ENCODE results near the gene PPP1R9A.

PPP1R9A gene

DNA sequence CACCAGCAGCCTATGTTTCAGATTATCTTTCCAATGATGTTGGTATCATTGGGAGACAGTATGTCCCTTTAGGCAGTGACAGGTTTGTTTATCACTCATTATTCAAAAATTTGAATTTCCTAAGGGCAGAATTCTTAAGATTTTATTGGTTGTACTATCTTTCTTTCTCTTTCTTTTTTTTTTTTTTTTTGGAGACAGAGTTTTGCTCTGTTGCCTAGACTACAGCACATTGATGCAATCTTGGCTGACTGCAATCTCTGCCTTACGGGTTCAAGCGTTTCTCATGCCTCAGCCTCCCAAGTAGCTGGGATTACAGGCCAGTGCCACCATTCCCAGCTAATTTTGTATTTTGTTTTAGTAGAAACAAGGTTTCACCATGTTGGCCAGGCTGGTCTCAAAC is 305.8 kb downstream of the PPP1R9A start:
- DNase-seq = no peak

DNA sequence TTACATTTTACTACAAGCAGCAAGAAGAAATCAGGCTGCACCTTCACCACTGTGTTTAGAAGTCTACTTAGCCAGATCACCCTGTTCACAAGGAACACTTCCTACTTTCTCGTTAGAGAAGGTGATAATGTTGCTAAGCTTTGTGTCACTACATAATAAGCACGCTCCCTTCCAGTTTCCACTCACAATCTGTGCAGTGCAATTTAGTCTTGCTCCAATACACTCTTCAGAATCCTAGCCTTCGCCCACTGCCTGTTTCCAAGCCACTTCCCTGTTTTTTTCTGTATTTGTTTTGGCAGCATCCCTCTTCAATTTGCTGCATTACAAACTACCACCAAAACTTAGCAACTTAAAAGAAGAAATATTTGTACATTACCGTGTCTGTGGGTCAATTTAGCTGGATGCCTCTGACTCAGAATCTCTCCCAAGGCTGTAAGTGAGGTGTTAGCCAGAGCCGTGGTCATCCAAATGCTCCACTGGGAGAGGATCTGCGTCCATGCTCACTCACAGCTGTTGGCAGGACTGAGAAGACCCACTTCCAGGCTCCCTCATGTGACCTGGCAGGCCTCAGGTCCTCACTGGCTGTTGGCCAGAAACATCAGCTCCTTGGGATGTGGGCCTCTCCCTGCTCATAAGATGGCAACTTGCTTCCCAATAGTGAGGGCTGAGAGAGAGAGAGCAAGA is 306.6 kb downstream of the PPP1R9A start:
- DNase-seq = no peak

DNA sequence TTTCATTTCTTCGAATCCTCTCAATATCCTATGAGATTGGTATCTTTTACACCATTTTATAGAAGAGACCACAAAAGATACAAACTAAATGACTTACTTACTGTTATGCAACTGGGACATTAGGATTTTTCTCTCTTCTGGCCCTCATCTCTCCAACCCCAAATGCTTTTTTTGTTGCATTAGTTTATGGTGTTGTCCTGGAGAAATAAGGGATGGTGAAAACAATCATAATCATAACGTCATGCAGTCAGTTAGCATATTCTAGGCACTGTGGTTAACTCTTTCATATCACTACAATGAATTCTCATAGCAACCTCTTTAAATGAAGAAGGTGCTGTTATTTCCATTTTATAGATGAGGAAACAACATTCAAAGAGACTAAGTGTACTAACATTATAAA is 312.3 kb downstream of the PPP1R9A start:
- DNase-seq = no peak

DNA sequence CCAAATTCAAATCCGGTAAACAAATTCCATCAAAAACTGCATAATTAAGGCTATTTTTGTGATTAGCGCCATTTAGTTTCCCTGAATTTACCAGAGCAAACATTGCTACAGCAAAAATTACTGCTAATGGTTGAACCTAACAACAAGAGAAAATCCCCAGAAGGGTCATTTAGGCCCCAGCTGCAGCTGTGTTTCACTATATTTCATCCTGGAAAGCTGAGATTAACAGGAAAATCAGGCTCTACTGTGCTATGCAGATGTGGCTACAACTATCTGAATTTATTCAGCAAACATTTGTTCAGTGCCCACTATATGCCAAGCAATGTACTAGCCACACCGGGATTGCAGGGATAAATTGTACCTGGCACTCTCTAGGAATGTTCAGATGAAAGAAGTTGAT is 312.9 kb downstream of the PPP1R9A start:
- DNase-seq = no peak

DNA sequence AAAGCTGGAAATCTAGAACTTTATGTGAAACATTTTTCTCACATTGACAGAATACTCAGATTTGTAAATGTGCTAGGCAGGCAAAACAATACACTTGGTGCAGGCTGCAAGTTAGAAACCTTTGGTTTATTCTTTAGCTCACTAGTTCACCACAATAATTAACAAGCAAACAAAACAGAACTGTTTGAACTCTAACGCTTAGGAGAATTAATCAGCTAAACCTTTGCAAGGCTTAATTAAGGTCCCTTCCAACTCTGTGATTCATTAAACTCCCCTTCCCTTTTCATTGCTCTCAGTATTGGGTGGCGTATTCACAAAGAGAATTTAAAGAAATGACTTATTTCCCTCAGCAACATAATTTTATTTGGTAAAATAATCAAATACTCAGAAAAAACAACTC is 317.9 kb downstream of the PPP1R9A start:
- no peak for DNase-seq

DNA sequence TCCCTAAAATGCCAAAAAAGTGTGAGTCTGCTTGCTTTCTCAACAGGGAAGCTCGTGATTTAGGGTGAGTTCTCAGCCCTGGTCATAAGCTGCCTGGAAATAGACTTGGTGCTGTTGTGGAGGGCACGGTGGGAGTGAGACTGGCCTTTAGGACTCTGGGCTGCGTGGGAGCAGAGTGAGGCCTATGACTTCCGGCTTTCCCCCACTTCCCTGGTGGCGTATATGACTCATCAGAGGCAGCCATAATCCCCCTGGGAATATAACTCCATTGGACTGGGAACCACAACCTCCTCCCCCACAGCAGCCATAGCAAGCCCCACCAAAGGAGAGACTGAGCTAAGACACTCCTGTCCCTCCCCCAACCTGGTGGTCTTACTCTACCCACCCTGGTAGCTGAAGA is 321.9 kb downstream of the PPP1R9A start:
- no peak for DNase-seq

DNA sequence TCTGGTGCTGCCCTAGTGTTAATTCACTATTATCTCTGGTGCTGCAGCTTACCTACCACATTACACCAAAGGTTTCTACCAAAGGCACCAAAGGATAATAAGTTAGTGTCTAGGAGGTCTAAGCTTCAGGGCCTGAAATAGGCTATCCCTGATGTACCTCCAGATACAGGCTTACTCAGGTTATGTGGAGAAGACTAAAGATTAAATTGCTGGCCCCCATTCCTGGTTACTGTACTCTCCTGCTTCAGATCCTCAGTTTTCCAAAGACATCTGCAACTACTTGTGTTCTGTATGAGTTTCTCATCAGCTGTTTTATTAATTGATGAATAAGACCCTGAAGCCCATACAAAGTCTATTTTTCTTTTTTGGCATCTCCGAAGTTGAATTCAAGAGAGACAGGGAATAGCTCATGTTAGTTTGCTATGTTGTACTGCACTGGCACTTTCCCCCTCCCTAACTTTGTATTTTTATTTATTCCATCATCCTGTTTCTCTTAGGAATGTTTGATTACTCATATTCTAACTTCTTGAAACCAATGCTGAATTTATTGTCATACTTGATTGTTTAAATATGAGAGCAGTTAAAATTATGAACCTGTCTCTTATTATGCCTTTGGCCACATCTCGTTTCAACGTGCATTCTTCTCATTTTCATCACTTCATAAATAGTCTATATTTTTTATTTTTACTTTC is 331.0 kb downstream of the PPP1R9A start:
- no peak for DNase-seq

DNA sequence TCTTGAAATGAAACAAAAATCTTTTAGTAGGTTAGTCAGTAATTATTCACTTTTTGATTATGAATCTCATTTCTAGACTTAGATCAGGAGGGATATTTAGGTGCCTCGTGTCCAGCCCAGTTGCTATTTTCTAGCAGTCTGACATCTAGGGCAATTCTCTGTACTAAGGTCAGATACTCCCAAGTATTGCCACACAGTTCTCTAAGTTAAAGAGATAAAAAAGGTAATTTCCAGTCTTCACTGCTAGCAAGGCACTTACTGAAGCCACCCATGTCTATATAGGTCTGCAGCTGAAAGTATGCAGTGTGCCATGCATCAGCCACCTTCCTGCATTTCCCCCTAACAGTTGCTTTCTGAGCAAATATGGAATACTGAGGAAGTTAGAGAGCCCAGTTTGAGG is 333.5 kb downstream of the PPP1R9A start:
- DNase-seq = no peak

DNA sequence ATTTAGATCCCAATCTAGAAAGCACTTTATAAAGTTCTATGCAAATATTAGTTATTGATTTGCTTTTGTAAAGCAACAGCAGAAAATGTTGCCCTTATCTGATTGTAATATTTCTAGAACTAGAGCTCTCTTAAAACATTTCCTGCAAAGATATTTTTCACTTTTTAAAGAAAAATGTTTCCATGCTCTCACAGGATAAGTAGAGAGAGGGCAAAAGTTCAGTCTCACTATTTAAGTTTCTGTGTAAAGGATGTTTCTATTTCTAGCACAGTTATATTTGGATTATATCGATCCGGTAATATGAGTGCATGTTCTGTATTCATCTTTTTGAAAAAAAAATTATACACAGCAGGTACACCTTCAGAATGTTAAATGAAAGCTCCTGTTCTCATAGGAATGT is 334.9 kb downstream of the PPP1R9A start:
- DNase-seq = no peak

DNA sequence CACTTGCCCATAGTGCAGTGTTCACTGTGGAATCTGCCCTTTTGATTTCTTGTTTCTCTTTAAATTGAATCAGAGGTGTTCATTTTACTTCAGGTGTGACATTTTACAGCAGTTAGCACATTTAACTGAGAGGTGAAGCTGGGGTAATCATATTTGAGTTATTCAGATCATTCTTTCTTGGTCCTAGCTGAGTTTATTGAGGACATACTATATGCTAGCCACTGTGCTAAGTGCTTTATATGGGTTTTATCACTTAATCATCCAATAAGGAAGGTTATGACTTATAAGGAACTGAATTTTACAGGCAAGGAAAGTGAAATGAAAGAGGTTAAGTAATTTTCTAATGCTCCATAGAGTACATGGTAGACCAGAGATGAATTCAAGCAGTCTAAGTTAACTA is 337.2 kb downstream of the PPP1R9A start:
- no peak for DNase-seq

DNA sequence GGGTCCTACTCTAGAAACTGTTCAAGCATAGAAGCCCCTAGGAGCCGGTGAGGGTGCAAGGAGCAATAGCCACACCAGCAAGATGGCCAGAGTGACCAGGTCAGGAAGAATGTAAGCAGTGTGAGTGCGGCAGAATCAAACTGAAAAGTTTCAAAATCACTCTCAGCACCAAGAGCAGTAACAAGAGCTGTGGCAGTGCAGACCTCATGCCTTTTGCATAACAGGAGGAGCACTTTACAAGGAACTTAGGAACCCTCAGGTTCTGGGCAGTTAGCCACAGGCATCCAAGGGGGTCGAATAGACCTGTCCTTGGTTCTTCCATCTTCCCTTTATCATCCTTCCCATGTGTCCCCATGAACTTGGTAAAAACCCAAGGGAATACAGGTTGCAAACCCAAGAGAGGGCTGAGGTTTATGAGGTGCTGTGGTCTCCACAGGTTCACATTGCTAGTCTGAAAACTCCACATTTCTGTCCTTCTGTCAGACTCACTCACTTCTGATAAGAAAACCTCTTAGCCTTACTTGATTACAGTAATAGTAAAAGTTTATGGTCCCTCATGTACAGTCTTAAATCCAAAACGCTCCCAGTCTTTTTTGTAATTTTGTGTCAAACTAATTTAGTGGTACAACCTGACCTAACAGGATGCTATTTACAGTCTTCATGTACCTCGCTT is 338.6 kb downstream of the PPP1R9A start:
- no peak for DNase-seq

DNA sequence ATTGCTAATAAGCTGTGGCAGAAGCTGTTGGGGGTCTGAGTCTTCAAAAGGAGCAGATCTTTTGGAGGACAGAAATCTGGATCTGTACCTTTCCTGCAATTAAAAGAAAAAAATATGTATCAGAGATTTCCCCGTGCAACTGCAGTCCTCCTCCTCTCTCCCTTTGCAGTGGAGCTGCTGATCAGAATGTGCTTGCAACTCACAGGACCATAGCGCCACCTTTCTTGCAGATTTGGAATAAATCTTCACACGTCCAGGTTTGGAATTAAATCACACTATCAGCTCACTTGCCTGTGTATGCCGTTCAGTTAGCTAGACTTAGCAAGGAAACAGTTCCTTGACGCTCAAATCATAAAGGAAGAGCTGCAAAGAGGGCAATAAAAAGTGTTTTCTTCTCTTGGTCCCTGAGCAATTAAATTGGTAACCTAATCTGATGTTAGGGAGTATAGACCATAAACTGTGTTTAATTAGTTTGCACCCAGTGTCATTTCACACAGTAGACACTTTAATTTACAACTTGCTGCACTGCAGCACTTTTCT is 339.5 kb downstream of the PPP1R9A start:
- peak; percentile 89 for DNase-seq

DNA sequence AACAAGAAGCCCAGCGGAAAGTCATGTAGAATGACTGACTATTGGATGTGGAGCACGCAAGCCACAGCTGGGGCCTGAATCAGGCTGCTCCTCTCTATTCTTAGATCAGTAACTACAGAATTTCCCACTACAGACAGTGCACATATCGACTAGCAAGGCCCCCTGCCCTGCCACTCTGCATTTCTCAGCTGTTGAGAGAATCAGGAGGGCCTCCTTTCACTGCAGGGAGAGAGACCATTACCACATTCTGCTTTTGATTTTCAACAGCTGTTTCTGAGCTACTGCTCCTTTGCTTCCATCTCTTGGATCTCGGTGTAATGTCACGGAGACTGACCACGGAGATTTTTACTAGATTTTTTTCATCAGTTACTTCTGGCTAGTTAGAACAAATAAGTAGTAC is 343.2 kb downstream of the PPP1R9A start:
- DNase-seq = peak; percentile 29

DNA sequence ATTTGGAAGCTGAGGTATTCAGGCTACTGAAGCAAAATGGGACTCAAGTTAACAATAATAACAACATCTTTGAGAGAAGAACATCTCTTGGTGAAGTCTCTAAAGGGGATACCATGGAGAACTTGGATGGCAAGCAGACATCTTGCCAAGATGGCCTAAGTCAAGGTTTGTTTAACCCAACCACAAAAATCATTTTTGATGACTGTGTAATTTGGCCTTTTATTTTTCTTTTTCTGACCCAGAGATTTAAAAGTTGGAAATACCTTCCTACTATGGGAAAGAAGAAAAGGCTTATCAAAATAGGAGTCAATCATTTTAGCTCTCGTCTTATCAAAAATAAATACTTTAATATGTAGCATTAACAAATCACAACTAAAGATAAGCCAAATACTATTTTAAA is 344.6 kb downstream of the PPP1R9A start:
- DNase-seq = no peak

DNA sequence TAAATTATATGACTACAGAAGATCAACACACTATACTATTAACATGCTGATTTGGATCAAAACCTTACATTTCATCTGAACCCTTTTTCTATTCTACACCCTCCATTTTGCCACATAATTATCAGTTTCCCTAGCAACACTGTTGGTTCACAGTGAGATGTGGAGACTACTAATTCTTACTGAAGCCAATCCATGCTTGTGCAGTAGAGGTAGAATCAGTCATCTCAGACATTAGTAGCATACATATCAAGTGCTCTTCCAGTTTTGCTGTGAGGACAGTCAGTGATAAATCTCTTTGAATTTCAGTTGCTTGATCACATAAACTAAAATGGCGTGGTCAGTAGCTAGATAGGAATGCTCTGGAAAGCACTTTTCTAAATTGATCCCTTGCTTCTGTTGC is 346.6 kb downstream of the PPP1R9A start:
- no peak for DNase-seq

DNA sequence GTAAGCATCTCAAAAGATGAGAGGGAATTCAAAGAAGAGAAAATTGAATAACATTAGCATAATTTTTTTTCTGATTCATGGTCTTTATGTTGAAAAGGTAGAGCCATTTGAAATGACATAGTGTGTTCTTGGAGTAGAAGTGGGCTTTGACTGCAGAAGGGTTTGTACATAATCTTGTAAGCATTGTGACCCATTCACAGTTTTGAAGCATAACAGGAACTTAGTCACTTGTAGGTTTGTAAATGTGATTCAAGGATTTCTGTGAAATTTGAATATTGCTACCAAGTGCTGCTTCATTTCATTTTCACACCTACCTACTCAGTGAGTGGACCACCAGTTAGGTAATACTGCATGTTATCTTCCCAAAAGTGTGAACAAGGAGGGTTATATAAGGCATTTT is 348.3 kb downstream of the PPP1R9A start:
- DNase-seq = no peak

DNA sequence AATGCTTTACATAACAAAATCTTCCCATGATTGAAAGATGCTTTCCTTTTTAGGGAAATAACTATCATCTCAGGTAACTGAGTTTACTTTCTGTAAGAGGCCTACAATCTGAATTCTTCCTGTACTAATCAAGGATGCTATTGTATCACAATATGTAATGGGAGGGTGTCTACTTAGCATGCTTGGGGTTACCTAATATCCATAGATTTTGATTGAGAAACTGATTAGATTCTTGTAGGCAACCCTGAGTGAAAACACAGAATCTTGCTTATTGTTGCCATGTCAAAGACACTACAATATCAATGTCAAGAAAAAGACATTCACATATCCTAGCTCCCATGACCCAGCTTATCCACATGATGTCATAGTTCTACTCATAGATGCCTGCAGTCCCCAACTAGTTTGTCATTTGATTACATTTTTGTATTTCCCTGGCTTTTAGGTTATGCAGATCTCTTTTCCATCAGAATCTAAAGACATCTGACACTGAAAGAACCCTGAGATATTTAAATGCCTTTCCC is 354.6 kb downstream of the PPP1R9A start:
- no peak for DNase-seq

DNA sequence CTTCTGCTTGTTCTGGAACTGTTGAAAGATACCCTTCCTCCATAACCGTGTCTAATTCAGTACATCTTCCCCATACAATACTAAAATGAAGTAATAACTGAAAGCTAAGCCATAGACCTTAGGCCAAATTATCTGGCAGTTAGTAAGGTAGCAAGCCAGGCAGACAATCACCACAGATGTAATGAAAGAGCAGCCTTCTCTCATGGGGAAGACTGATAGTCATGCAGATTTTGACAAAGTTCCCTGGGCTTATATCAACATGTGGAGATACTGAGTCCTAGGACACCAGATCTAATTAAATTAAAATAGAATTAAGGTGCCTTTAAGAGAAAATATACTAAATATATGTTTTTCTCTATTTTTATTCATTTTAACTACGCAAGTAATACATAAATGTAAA is 355.5 kb downstream of the PPP1R9A start:
- no peak for DNase-seq

DNA sequence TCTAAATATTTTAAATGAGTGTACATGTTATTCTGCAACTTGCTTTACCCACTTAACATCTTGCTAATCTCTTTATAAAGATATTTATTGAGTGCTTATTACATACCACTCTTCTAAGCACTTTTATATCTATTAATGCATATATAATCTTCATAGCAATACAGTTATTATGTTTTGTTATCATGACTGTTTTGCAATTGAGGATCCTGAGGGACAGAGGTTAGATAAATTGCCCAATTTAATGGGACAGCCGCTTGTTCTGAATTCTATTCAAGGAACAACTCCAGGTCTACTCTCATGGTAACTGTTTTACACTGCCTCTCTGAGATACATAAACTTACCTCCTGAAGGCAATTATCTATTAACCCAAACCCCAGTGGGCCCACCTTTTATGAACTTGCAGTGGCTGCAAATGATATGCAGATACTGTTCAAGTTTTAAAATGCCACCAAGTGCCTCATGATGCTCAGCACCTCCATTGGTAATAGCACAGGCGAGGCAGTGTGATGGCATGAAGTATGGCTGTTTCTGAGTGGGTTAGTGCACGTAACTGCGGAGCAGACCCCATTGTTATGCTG is 356.5 kb downstream of the PPP1R9A start:
- no peak for DNase-seq

DNA sequence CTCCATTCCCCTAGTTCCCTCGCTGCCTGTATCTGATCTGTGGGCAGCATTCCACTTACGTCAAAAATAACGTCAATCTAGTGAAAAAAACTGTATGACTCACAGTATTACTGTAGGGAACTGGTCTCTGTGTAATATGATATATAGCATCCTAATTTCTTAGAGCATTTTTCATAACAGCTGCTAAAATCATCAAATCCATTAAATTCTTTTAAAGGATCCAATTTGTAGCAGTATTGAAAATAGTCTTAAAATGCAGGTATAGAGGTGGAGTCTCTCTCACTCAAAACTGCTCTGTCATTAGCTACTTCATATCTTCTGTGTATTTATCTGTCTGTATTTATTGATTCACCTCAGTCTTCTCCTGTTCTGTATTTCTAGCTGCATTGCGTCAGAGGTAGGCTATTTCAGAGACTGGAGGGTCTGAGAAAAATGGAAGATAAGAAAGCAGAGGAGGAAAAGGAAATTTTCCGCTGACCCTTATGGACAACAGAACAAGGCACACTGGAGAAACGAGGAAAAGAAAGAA is 357.0 kb downstream of the PPP1R9A start:
- DNase-seq = peak; percentile 13

DNA sequence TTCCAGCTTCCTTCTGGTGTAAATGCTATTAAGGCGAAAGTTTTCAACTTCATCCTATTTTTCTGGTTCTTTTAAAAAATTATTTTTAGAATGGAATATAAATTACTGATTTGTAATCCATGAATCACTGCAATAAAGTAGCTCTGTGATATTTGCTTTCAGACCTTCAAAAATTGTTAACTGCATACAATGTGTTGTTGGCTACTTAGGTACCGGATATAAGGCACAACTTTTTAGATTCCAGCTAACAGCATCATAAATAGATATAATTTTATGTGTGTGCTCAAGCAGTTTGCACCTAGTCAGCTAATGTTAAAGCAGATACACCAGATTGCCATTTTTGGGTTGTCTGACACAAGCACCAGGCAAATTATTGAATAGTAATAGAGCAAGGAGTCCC is 358.2 kb downstream of the PPP1R9A start:
- DNase-seq = no peak

DNA sequence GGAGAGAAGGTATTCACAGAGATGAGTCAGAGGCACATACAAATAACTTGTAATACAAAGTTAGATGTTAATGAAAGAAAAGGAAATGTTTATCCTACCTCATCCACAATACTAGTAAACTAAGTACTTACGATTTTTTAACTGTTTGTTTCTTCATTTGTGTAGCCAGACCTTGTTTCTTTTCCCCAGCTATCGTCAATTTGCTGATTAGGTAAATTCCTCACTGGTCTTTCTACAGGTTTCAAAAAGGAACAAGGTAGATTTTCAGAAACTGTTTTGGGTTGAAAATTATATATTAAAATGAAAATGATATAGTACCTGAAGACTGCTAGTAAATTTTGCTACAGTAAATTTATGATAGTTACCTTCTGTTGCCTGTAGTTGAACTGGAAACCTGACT is 360.4 kb downstream of the PPP1R9A start:
- no peak for DNase-seq

DNA sequence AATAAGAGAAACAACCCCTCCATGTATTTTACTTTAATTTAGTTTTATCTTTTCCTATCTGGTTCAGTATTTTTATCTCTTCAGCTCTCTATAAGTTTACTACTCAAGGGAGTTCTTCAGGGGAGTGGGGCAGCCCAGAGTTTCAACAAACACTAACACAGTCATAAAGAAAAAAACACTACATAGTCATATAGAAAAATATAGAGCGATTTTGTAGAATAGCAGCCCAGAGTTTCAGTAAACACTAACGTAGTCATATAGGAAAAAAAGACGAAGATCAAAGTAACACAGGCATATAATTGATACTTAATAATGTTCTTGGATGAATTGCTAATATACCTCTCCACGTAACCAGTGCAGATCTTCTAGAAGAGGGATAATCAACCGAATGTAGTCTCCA is 362.2 kb downstream of the PPP1R9A start:
- DNase-seq = no peak

Measured in eye (tissue), 1 donor.